Smooth muscle cell (in vitro differentiated cells): ENCODE data around the gene RPL36AL. TPM values are rescaled to one million over a fixed set of nuclear protein-coding genes. Genes with fewer than 3 reads are reported as not detected.

Source experiments
- DNase-seq: peaks from one replicate; lab custom pipeline; 2025; ENCODE audit not compliant: unreplicated experiment; lab: John Stamatoyannopoulos, UW
- H2AFZ ChIP-seq: fragments of 200-600 bp; sonication (generic); 2 replicates; pipeline ENCODE4 v1.6.0; 2016; ENCODE audit warnings: antibody characterized with exemption, low read depth, mild to moderate bottlenecking
- H3F3A ChIP-seq: fragments of 200-600 bp; sonication (generic); 2 replicates; pipeline ENCODE4 v1.6.0; 2017; ENCODE audit warnings: antibody characterized with exemption, low read depth
- H3K27ac ChIP-seq: fragments of 200-600 bp; sonication (generic); 2 replicates; pipeline ENCODE4 v1.5.1; 2016; ENCODE audit warnings: low read depth, mild to moderate bottlenecking
- H3K27me3 ChIP-seq: fragments of 200-600 bp; sonication (generic); 2 replicates; pipeline ENCODE4 v1.6.1; 2016; ENCODE audit warnings: low read depth, mild to moderate bottlenecking
- H3K36me3 ChIP-seq: fragments of 200-600 bp; sonication (generic); 2 replicates; pipeline ENCODE4 v1.5.1; 2016; ENCODE audit warnings: low read depth
- H3K4me1 ChIP-seq: fragments of 200-600 bp; sonication (generic); 2 replicates; pipeline ENCODE4 v1.5.1; 2016; ENCODE audit warnings: low read depth
- H3K4me2 ChIP-seq: fragments of 200-600 bp; sonication (generic); 2 replicates; pipeline ENCODE4 v1.6.0; 2016; ENCODE audit warnings: mild to moderate bottlenecking
- H3K4me3 ChIP-seq: fragments of 200-600 bp; sonication (generic); 2 replicates; pipeline ENCODE4 v1.5.1; 2016; ENCODE audit warnings: mild to moderate bottlenecking
- H3K79me2 ChIP-seq: fragments of 200-600 bp; sonication (generic); 2 replicates; pipeline ENCODE4 v1.6.0; 2016; ENCODE audit warnings: low read depth, mild to moderate bottlenecking
- H3K9ac ChIP-seq: fragments of 200-600 bp; sonication (generic); 2 replicates; pipeline ENCODE4 v1.6.0; 2016; ENCODE audit warnings: low read depth
- H3K9me3 ChIP-seq: fragments of 200-600 bp; sonication (generic); replicated peaks from 2 replicates; pipeline ENCODE4 v1.5.1; 2016; ENCODE audit warnings: low read depth
- H4K20me1 ChIP-seq: fragments of 200-600 bp; sonication (generic); 2 replicates; pipeline ENCODE4 v1.6.0; 2016; ENCODE audit warnings: low read depth
- CTCF ChIP-seq: fragments of 200-600 bp; sonication (generic); IDR thresholded peaks from 2 replicates; pipeline ENCODE4 v1.5.1; 2017; ENCODE audit warnings: borderline replicate concordance, mild to moderate bottlenecking, antibody characterized with exemption; ENCODE audit not compliant: insufficient read depth, poor library complexity, severe bottlenecking
- WGBS: methylation state at CpG from one replicate; pipeline ENCODE4 v1.1.7; 2016; ENCODE audit warnings: low lambda C conversion rate; 5-methylcytosine and 5-hydroxymethylcytosine counted together
- polyA plus RNA-seq: library from polyadenylated mRNA; unstranded; fragments of >200 nt; fragmentation: Nextera tagmentation; extraction: Ambion mirVana; gene quantifications from 2 replicates; pipeline ENCODE4 v1.2.1, GENCODE V29; 2016
- total RNA-seq: library from RNA; depleted of rRNA; stranded (reverse); fragments of >200 nt; gene quantifications from 2 replicates; pipeline ENCODE4 v1.2.3, GENCODE V29; 2014

RPL36AL gene
- total and polyA plus RNA-seq, 2 experiments from 2014 or later = 228 to 279 TPM

- no peaks in the 10 kb centered on the region for H3K27me3 ChIP-seq
- no peaks in the 10 kb centered on the region for H3F3A ChIP-seq
- no peaks in the 10 kb centered on the region for H3K36me3 ChIP-seq
- no peak overlapping the region for H2AFZ ChIP-seq
- H3K79me2 ChIP-seq = no peaks in the 10 kb centered on the region
- H3K4me3 ChIP-seq = no peak overlapping the region
- H3K9me3 ChIP-seq = no peaks in the 10 kb centered on the region
- no peak overlapping the region for H3K4me2 ChIP-seq
- H3K4me1 ChIP-seq = no peaks in the 10 kb centered on the region
- DNase-seq = no peak
- H4K20me1 ChIP-seq = no peaks in the 10 kb centered on the region
- H3K9ac ChIP-seq = no peak overlapping the region
- H3K27ac ChIP-seq = no peak overlapping the region
- TF ChIP-seq CTCF = no peak
- WGBS = over 99% methylated on average over 6 of the region's 6 CpGs
Observed at GRCh38 chr14:49653508-49653907, 33.1 kb upstream of the RPL36AL start.

- TF ChIP-seq CTCF = no peak
- Histone ChIP-seq H3F3A (no peaks in the 10 kb centered on the region), H2AFZ (no peak overlapping the region), H4K20me1 (no peaks in the 10 kb centered on the region), H3K4me2 (no peak overlapping the region), H3K9me3 (no peaks in the 10 kb centered on the region), H3K4me3 (no peak overlapping the region), H3K27ac (no peak overlapping the region), H3K79me2 (peaks cover 46% of the 10 kb centered on the region), H3K9ac (no peak overlapping the region), H3K27me3 (no peaks in the 10 kb centered on the region), H3K4me1 (no peaks in the 10 kb centered on the region), H3K36me3 (no peaks in the 10 kb centered on the region)
- no peak for DNase-seq
Observed at GRCh38 chr14:49642163-49642562, 21.7 kb upstream of the RPL36AL start.

GRCh38 chr14:49641697-49642129 is 21.3 kb upstream of the RPL36AL start:
- no peak overlapping the region for H3K4me3 ChIP-seq
- H3F3A ChIP-seq = no peaks in the 10 kb centered on the region
- no peak overlapping the region for H2AFZ ChIP-seq
- H3K4me2 ChIP-seq = no peak overlapping the region
- DNase-seq = no peak
- peaks cover under 1% of the 10 kb centered on the region for H4K20me1 ChIP-seq
- WGBS = 52% methylated on average over 8 of the region's 8 CpGs
- H3K9ac ChIP-seq = no peak overlapping the region
- peaks cover 47% of the 10 kb centered on the region for H3K79me2 ChIP-seq
- no peak overlapping the region for H3K27ac ChIP-seq
- H3K36me3 ChIP-seq = no peaks in the 10 kb centered on the region
- no peak for TF ChIP-seq CTCF
- H3K27me3 ChIP-seq = no peaks in the 10 kb centered on the region
- no peaks in the 10 kb centered on the region for H3K9me3 ChIP-seq
- H3K4me1 ChIP-seq = no peaks in the 10 kb centered on the region

GRCh38 chr14:49640540-49641417 is 20.4 kb upstream of the RPL36AL start:
- WGBS = 96% methylated on average over 7 of the region's 7 CpGs
- no peak overlapping the region for H3K9ac ChIP-seq
- H3K27me3 ChIP-seq = no peaks in the 10 kb centered on the region
- no peaks in the 10 kb centered on the region for H3K4me1 ChIP-seq
- H4K20me1 ChIP-seq = peaks cover 3% of the 10 kb centered on the region
- no peak for TF ChIP-seq CTCF
- H3F3A ChIP-seq = no peaks in the 10 kb centered on the region
- H3K27ac ChIP-seq = no peak overlapping the region
- H3K4me3 ChIP-seq = no peak overlapping the region
- no peak overlapping the region for H3K4me2 ChIP-seq
- no peak overlapping the region for H2AFZ ChIP-seq
- peaks cover 55% of the 10 kb centered on the region for H3K79me2 ChIP-seq
- H3K9me3 ChIP-seq = no peaks in the 10 kb centered on the region
- no peak for DNase-seq
- H3K36me3 ChIP-seq = no peaks in the 10 kb centered on the region
